GM23338 (cell line): ENCODE data around the gene NHS. TPM values are rescaled to one million over a fixed set of nuclear protein-coding genes. Genes with fewer than 3 reads are reported as not detected.

ENCODE experiments used
- ATAC-seq: fragments of 200-7000 bp; cut with Tn5 transposase; 3 replicates; pipeline ENCODE4 v1.9.1; 2020
- DNase-seq: peaks from one replicate; pipeline ENCODE4 v3.0.0-alpha.2; 2015; ENCODE audit warnings: low spot score
- H2AFZ ChIP-seq: fragments of 200-600 bp; sonication (generic); 2 replicates; pipeline ENCODE4 v1.8.0; 2016; ENCODE audit warnings: antibody characterized with exemption, mild to moderate bottlenecking, moderate library complexity
- H3F3A ChIP-seq: fragments of 200-600 bp; sonication (generic); replicated peaks from 2 replicates; pipeline ENCODE4 v1.8.0; 2017; ENCODE audit warnings: antibody characterized with exemption, mixed run types, low read depth
- H3K27ac ChIP-seq: fragments of 200-600 bp; sonication (generic); 2 replicates; pipeline ENCODE4 v1.6.1; 2016; ENCODE audit warnings: low read depth
- H3K27me3 ChIP-seq: fragments of 200-600 bp; sonication (generic); 2 replicates; pipeline ENCODE4 v1.8.0; 2016; ENCODE audit warnings: mild to moderate bottlenecking, mixed run types, moderate library complexity; ENCODE audit not compliant: insufficient read depth
- H3K36me3 ChIP-seq: fragments of 200-600 bp; sonication (generic); 2 replicates; pipeline ENCODE4 v1.8.0; 2016; ENCODE audit warnings: mild to moderate bottlenecking; ENCODE audit not compliant: insufficient read depth
- H3K4me1 ChIP-seq: fragments of 200-600 bp; sonication (generic); 2 replicates; pipeline ENCODE4 v1.8.0; 2016; ENCODE audit warnings: mild to moderate bottlenecking, moderate library complexity; ENCODE audit not compliant: insufficient read depth
- H3K4me2 ChIP-seq: fragments of 200-600 bp; sonication (generic); 2 replicates; pipeline ENCODE4 v1.7.1; 2017; ENCODE audit warnings: mixed run types
- H3K4me3 ChIP-seq: fragments of 200-600 bp; sonication (generic); 2 replicates; pipeline ENCODE4 v1.6.1; 2016; ENCODE audit warnings: mixed run types
- H3K79me2 ChIP-seq: fragments of 200-600 bp; sonication (generic); replicated peaks from 2 replicates; pipeline ENCODE4 v1.8.0; 2017; ENCODE audit warnings: mild to moderate bottlenecking; ENCODE audit not compliant: insufficient read depth
- H3K9me2 ChIP-seq: fragments of 200-600 bp; sonication (generic); 2 replicates; pipeline ENCODE4 v1.8.0; 2017; ENCODE audit not compliant: insufficient read depth
- H4K20me1 ChIP-seq: fragments of 200-600 bp; sonication (generic); replicated peaks from 2 replicates; pipeline ENCODE4 v1.8.0; 2017; ENCODE audit warnings: mild to moderate bottlenecking; ENCODE audit not compliant: insufficient read depth
- H3K27ac Mint-ChIP-seq: 2 replicates; pipeline ENCODE4 v1.8.0; 2020; ENCODE audit warnings: inconsistent platforms, mild to moderate bottlenecking, moderate library complexity, mixed read lengths
- H3K27me3 Mint-ChIP-seq: 3 replicates; pipeline ENCODE4 v1.8.0; 2022; ENCODE audit warnings: low read depth, mild to moderate bottlenecking, moderate library complexity, mixed read lengths, inconsistent platforms; ENCODE audit not compliant: insufficient read depth, poor library complexity
- H3K36me3 Mint-ChIP-seq: 3 replicates; pipeline ENCODE4 v1.8.0; 2021; ENCODE audit warnings: low read depth, mild to moderate bottlenecking, inconsistent platforms, moderate library complexity, mixed read lengths
- H3K4me1 Mint-ChIP-seq: 3 replicates; pipeline ENCODE4 v1.8.0; 2020; ENCODE audit warnings: mild to moderate bottlenecking, inconsistent platforms, mixed read lengths
- H3K4me3 Mint-ChIP-seq: 3 replicates; pipeline ENCODE4 v1.8.0; 2021; ENCODE audit warnings: moderate library complexity, mild to moderate bottlenecking, inconsistent platforms, mixed read lengths
- H3K9me3 Mint-ChIP-seq: 3 replicates; pipeline ENCODE4 v1.8.0; 2020; ENCODE audit warnings: moderate library complexity, mild to moderate bottlenecking, inconsistent platforms, mixed read lengths
- CREB1 ChIP-seq: fragments of 250-450 bp; sonication (Bioruptor Pico); IDR thresholded peaks from 2 replicates; pipeline ENCODE4 v1.5.0; 2020; ENCODE audit warnings: low read depth, mild to moderate bottlenecking, moderate library complexity
- CTCF ChIP-seq, 2 experiments: fragments of 200-600 bp in 1 of 2; sonication (generic) in 1 of 2; conservative IDR thresholded peaks; 2 replicates each; pipeline versions ENCODE4 v1.5.1 to v1.6.1; 2016 to 2017; ENCODE audit warnings: antibody characterized with exemption in 2 of 2, low read depth in 2 of 2, mild to moderate bottlenecking in 2 of 2, moderate library complexity in 1 of 2
- EZH2phosphoT487 ChIP-seq: fragments of 200-600 bp; sonication (generic); IDR thresholded peaks from one replicate; pipeline ENCODE4 v1.8.1; 2018; ENCODE audit warnings: antibody characterized with exemption; ENCODE audit not compliant: unreplicated experiment
- JUNB ChIP-seq: IDR thresholded peaks from one replicate; pipeline ENCODE4 v1.6.1; 2016; ENCODE audit warnings: antibody characterized with exemption; ENCODE audit not compliant: unreplicated experiment
- REST ChIP-seq: IDR thresholded peaks from one replicate; pipeline ENCODE4 v1.6.1; 2018; ENCODE audit warnings: antibody characterized with exemption; ENCODE audit not compliant: unreplicated experiment
- polyA plus RNA-seq: library from polyadenylated mRNA; unstranded; fragments of >200 nt; fragmentation: Nextera tagmentation; extraction: Ambion mirVana; gene quantifications from 2 replicates; pipeline ENCODE4 v1.2.1, GENCODE V29; 2016
- total RNA-seq: library from RNA; depleted of rRNA; stranded (reverse); fragments of >200 nt; shearing (Covaris generic); gene quantifications from 2 replicates; pipeline ENCODE4 v1.2.3, GENCODE V29; 2014

Gene NHS
- total and polyA plus RNA-seq, 2 experiments from 2014 or later: 1.8 to 8.2 TPM

GRCh38 chrX:17433965-17434364 lies 59.0 kb downstream of the NHS start:
- no peak for ATAC-seq

GRCh38 chrX:17435476-17435875 lies 60.5 kb downstream of the NHS start:
- no peak overlapping the region for H3K27ac ChIP-seq
- no peaks in the 10 kb centered on the region for H3F3A ChIP-seq
- no peaks in the 10 kb centered on the region for H3K4me1 ChIP-seq
- Mint-ChIP-seq H3K4me3 (no peak overlapping the region), H3K9me3 (no peaks in the 10 kb centered on the region), H3K27me3 (peaks cover 6% of the 10 kb centered on the region), H3K36me3 (no peaks in the 10 kb centered on the region), H3K27ac (no peak overlapping the region), H3K4me1 (peaks cover 17% of the 10 kb centered on the region)
- H3K9me2 ChIP-seq: no peaks in the 10 kb centered on the region
- no peaks in the 10 kb centered on the region for H4K20me1 ChIP-seq
- DNase-seq (no peak), ATAC-seq (no peak)
- H3K4me3 ChIP-seq: no peak overlapping the region
- no peaks in the 10 kb centered on the region for H3K27me3 ChIP-seq
- no peaks in the 10 kb centered on the region for H3K79me2 ChIP-seq
- no peaks in the 10 kb centered on the region for H3K36me3 ChIP-seq
- H2AFZ ChIP-seq: no peak overlapping the region
- H3K4me2 ChIP-seq: no peak overlapping the region
- TF ChIP-seq JUNB (no peak), CREB1 (no peak), EZH2phosphoT487 (no peak)

More at GRCh38 chrX:17433965-17434364, 59.0 kb downstream of the NHS start:
- DNase-seq: no peak
- TF ChIP-seq REST: no peak
- no peak for TF ChIP-seq CTCF (conservative IDR thresholded peaks at IDR 0.05; ENCODE audit: low read depth in 2 of 2)
- Histone ChIP-seq H3K36me3 (no peaks in the 10 kb centered on the region), H3K79me2 (no peaks in the 10 kb centered on the region), H3K4me1 (no peaks in the 10 kb centered on the region), H4K20me1 (no peaks in the 10 kb centered on the region), H3K4me3 (no peak overlapping the region), H3K9me2 (no peaks in the 10 kb centered on the region), H2AFZ (no peak overlapping the region), H3K27ac (no peak overlapping the region), H3K27me3 (no peaks in the 10 kb centered on the region), H3F3A (no peaks in the 10 kb centered on the region), H3K4me2 (no peak overlapping the region)
- Mint-ChIP-seq H3K4me3 (no peak overlapping the region), H3K27ac (no peak overlapping the region), H3K27me3 (peaks cover 5% of the 10 kb centered on the region), H3K36me3 (no peaks in the 10 kb centered on the region), H3K4me1 (peaks cover 22% of the 10 kb centered on the region), H3K9me3 (no peaks in the 10 kb centered on the region)
